NCI-H226 (cell line): ENCODE measurements around the gene VEGFC.

Experiments used
- DNase-seq: peaks from one replicate; pipeline ENCODE4 v3.0.0-alpha.2; 2015

VEGFC gene

DNA sequence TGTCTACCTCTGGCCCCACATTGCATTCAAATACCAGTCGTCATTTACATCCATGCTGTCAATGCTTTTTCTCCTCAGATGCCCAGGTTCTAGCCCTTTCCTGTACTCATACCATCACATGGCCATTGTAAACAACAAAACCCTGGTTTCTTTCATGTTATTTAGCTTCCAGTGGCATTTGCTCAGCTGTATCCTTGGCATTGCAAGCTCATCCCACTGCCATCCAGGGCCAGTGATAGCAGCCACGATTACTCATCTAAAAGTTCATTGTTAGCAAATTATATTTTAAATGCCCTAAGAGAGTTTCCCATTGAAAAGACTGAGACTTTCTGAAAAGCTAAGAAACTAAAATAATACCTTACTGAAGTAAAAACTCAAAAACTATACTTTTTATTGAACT, 34.0 kb downstream of the VEGFC start:
- peak; percentile 3 for DNase-seq

GRCh38 chr4:176758323-176758722, 34.4 kb downstream of the VEGFC start:
- no peak for DNase-seq

- DNase-seq: no peak
These were observed 37.1 kb downstream of the VEGFC start for GRCh38 chr4:176755613-176756012.

DNA sequence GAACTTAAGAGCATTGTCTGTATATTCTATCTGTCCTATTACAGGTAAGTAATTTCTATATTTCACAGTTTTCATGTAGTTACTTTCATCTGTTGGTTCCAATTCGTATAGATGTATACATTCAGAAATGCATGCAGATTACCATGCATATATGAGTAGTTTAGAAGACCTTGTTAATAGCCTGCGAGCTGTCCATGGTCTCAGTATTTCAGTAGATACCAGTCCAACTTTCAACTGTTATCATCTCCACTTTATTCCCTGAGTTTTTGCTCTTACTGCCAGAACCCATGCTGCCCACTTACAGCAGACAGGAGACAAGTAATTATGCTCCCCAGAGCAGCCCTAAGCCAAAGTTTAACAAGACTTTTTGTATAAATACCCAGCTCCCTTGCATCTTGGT, 37.7 kb downstream of the VEGFC start:
- DNase-seq: no peak

DNA sequence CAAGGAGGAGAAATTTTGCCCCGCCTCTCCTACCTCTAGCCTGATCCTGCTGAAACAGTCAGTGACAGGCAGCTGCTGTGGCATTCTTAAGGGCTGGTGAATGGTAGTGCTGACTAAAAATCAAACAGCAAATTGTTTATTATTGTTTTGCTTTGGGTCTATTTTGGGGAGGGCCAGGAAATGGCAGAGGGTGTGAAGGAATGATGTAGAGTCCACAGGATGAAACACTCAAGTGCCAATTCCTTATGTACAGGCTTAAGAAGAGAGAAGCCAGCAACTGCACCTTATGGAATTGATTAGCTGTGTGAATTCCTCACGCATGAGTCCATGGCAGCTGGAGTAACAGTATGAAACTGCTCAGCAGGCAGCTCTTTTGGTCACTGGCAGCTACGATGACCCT, 39.7 kb downstream of the VEGFC start:
- peak; percentile 3 for DNase-seq

DNA sequence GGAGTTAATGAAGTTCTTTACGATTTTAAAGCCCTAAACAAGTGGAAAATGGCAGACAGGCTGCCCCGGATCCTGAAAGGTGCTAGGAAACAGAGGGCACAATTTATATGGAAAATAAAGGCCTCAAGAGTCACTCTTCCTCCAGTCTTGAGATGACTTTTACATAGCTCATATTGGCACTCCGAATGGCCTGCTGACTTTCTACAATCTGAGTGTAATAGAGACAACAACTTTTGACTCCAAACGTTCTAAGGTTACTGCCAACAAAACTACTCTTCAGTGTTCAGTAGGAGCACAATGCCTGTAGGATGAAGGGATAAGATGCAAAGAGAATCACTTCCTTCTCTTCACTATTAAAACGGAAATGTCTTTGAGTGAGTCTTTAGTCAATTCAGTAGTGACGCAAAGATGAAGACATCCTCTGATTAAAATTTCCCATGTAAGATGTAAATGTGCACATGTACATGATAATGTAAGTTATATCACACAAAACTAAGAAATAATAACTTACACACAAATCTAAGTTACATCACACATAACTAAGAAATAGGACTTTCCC, 40.5 kb downstream of the VEGFC start:
- DNase-seq: no peak

DNA sequence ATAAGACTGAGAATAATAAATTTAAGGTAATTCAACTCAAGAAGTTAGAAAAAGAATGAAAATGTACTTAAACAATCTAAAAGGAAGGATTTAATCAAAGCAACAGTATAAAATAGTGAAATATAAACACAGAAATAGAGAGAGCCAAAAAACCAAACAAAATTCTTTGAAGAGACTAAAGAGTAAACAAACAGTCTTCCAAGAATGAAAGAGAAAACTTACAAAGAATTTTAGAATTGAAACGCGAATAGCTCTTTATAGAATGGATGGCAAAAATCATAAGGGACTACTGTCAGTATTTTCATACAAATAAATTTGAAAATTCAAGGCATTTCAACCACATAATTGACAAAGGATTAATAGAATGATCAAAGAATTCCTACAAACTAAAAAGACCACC, 41.7 kb downstream of the VEGFC start:
- no peak for DNase-seq

DNA sequence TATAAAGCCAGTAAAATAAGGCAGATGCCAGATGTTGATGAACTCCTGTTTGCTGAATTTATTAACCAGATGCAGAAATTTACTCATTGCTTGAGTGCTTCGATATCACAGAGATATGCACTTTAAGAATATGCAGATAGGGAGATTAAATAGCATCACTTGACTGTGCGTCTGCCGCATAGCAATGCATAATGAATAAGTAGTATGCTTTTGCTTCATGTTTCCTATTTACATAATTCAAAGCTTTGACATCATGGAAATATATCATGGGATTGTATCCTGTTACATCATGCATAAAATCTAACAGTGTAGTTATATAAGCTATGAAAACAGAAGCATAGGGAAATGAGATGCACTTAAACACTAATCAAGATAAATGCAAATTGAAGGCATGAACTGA, 45.9 kb downstream of the VEGFC start:
- no peak for DNase-seq

GRCh38 chr4:176745902-176746301, 46.8 kb downstream of the VEGFC start:
- peak; percentile 5 for DNase-seq

GRCh38 chr4:176744091-176744490, 48.6 kb downstream of the VEGFC start:
- DNase-seq: no peak

DNA sequence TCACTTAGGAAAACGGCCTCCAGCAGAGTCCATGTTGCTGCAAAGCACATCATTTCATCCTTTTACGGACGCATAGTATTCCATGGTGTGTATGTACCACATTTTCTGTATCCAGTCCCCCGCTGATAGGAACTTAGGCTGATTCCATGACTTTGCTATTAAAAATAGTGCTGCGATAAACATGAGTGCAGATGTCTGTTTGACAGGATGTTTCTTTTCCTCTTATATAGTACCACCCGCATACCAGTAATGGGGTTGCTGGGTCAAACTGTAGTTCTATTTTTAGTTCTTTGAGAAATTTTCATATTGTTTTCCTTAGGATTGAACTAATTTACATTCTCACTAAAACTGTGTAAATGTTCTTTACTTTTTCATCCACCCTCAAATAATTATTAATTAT, 50.5 kb downstream of the VEGFC start:
- DNase-seq: no peak

- no peak for DNase-seq
These were observed 51.5 kb downstream of the VEGFC start for GRCh38 chr4:176741253-176741652.

DNA sequence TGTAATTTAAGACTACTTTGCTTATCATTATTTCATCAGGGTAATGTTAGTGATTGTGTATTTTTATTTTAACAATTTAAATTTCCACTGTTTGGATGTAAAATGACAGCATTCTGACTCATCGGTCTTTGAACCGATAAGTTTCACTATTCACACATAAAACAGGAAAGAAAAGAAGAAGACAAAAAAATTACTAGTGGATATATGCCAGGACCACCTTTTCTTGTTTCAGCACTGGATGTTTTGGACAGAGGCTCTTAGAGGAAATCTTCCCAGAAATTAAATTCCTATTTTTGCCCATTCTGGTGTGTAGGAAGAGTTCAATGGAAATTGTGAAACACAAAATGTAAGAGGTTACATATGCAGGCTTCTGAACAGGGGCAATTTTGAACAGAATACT, 57.4 kb downstream of the VEGFC start:
- DNase-seq: no peak

GRCh38 chr4:176734461-176734860, 58.3 kb downstream of the VEGFC start:
- no peak for DNase-seq

GRCh38 chr4:176729489-176729888, 63.2 kb downstream of the VEGFC start:
- no peak for DNase-seq

DNA sequence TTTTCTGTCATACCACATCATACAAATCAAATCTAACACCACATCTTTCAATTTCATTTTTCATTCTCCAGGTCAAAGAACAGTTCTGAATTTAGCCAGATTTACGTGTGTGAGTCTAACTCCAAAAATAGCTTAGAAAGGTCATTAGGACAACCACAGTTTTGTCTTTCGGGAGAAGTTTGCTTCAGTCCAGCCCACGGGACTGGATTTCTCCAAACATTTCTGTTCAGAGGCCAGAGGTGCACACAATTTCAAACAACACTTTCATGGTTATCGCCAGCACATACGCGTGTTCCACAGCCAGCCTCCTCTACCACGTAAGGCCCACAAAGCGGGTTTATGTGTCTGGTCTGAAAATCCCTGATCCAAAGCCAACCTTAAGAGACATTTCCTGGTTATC, 65.9 kb downstream of the VEGFC start:
- no peak for DNase-seq

DNA sequence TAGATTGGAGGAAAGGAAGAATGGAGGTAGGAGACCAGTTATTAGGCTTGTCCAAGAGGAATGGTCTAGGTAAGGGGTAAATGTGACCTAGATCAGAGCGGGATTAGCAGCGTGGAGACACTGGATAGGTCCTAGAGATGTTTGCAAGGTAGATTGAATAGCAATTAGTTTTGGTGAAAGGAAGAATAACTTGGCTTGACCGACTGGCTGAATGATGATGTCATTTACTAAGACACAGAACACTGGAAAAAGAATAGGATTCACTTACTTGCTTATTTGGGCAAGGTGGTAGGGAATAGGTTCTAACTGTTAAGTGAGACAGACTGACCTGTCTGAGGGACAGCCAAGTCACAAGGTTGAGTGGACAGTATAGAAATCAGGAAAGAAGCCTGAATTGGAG, 71.3 kb downstream of the VEGFC start:
- no peak for DNase-seq

GRCh38 chr4:176718881-176719280, 73.8 kb downstream of the VEGFC start:
- DNase-seq: no peak

DNA sequence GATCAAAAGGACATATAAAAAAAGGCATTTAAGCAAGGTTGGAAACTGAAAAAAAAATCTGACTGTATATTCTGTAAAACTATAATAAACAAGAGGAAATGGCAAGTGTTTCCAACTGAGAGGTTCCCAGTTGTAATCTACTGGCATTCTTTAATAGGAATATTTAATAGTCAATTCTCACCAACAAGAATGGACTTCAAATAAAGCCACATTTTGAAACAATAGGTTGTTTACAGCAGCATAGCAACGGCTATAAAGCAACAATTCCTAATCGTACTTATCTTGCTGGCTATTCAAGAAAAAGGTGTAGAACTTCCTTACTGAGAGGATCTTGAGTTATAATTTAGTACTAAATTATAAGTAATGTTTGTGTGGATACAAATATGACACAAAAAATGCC, 75.5 kb downstream of the VEGFC start:
- no peak for DNase-seq

DNA sequence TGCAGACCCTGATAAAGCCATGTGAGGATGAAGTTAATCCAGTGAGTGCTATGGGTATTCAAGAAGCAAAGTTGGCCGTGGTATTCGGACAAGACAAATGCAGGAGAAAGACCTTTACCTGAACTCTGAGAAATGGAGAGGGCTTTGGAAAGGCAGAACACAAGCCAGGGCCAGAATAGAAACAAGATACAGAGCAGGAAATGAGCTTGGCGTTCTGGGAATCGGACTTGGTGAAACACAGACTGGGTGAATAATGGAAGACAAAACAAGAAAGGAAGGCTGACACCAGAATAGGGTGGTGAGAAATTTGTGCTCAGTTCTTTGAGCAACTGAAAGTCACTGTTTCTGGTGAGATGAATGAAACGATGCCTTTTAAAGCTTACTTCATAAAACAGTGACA, 83.3 kb downstream of the VEGFC start:
- DNase-seq: no peak

GRCh38 chr4:176708771-176709311, 83.9 kb downstream of the VEGFC start:
- no peak for DNase-seq

GRCh38 chr4:176690716-176691115, 102.0 kb downstream of the VEGFC start:
- no peak for DNase-seq

GRCh38 chr4:176680668-176681180, 112.0 kb downstream of the VEGFC start:
- no peak for DNase-seq

- no peak for DNase-seq
These were observed 115.8 kb downstream of the VEGFC start for GRCh38 chr4:176676901-176677300.

DNA sequence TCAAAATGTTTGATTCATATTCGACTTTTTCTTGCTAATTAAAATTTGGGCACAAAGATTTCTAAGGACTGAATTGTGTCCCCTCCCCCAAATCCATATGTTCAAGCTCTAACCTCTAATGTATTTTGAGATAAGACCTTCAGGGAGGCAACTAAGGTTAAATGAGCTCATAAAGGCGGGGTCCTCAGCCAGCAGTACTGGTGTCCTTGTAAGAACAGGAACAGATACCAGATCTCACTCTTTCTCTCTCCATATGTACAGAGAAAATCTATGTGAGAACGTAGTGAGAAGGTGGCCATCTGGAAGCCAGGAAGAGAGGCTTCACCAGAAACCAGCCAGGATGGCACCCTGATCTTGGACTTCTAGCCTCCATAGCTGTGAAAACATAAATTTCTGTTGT, 116.9 kb downstream of the VEGFC start:
- DNase-seq: no peak
